Astrocyte of the cerebellum (primary cell): ENCODE results near the gene TNFRSF18.

Source experiments
- DNase-seq: peaks from one replicate; pipeline ENCODE4 v3.0.0-alpha.2; 2011; ENCODE audit warnings: low read depth
- H3K4me3 ChIP-seq: 2 replicates; pipeline ENCODE4 v1.5.1; 2011; ENCODE audit warnings: mild to moderate bottlenecking, low read depth, low read length, moderate library complexity
- CTCF ChIP-seq: IDR thresholded peaks from 2 replicates; pipeline ENCODE4 v1.5.1; 2012; ENCODE audit warnings: low read length, low read depth, moderate library complexity, mild to moderate bottlenecking; ENCODE audit errors: missing control alignments
- in situ Hi-C: cut with HindIII; loops from 2 replicates; pipeline ENCODE4 v1.10.0; 2017; ENCODE audit warnings: low sequenced_read_pairs

The TNFRSF18 gene

GRCh38 chr1:1240348-1240732 is 33.9 kb upstream of the TNFRSF18 start:
- in situ Hi-C loops = no loop called here
- H3K4me3 ChIP-seq = no peak overlapping the region
- DNase-seq = no peak
- no peak for TF ChIP-seq CTCF

DNA sequence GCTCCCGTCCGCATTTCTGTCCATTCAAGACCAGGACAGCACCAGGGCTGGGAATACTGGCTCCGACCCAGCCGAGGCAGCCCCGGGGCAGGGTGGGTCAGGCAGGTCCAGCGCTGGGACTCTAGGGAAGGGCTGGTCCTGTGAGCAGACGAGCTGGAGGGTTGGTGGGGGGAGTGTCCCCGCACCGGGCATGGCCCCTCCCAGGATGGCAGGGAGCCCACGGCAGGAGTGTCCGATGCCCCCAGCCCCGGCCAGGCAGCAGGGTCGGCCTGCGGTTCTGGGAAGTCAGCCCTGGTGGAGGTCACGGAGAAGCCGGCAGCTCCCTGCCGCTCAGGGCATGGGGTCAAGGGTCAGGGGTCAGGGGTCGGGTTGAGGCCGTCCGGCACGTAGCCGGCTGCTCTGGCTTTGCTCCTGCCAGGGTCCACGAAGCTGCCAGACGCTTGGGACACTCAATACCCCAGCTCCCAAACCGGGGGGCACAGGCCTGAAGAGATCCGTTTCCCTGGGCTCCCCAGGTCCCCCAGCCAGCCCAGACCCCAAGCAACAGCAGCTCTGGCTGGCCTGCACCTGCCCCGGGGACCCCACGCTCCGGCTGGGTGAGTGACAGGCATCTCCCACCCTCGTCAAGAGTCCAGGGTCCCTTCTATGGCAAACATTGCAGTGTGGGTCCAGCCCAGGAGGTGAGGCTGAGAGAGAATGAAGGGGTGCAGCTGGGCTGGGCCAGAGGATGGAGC is 33.4 kb upstream of the TNFRSF18 start:
- in situ Hi-C loops = no loop called here
- no peak for DNase-seq
- TF ChIP-seq CTCF = no peak

GRCh38 chr1:1239227-1239613 is 32.8 kb upstream of the TNFRSF18 start:
- in situ Hi-C loops = no loop called here
- no peak overlapping the region for H3K4me3 ChIP-seq
- TF ChIP-seq CTCF = no peak
- DNase-seq = no peak

More for the DNA sequence above, 33.4 kb upstream of the TNFRSF18 start:
- no peak overlapping the region for H3K4me3 ChIP-seq

DNA sequence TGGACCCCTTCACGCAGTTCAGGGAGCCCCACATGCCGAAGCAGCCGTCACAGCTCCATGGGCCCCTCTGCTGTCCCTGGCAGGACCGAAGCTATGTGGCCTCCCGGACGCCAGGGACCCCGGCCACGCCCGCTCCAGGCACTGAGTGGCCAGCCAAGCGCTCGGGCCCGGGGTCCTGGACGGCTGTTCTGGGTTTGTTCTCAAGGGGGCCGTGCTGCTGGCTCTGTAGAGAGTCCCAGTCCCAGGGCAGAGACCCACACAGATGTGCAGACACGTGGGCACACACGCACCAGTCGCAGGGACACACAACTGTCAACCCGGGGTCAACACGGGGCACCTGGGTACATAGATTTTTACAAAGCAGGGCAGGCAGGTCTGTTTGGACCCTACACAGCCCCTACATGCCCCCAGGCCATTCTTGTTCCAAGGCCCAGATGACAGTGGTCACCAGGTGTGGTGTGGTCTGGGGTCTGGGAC is 32.3 kb upstream of the TNFRSF18 start:
- TF ChIP-seq CTCF = no peak
- no peak for DNase-seq
- no peak overlapping the region for H3K4me3 ChIP-seq
- in situ Hi-C loops = no loop called here

DNA sequence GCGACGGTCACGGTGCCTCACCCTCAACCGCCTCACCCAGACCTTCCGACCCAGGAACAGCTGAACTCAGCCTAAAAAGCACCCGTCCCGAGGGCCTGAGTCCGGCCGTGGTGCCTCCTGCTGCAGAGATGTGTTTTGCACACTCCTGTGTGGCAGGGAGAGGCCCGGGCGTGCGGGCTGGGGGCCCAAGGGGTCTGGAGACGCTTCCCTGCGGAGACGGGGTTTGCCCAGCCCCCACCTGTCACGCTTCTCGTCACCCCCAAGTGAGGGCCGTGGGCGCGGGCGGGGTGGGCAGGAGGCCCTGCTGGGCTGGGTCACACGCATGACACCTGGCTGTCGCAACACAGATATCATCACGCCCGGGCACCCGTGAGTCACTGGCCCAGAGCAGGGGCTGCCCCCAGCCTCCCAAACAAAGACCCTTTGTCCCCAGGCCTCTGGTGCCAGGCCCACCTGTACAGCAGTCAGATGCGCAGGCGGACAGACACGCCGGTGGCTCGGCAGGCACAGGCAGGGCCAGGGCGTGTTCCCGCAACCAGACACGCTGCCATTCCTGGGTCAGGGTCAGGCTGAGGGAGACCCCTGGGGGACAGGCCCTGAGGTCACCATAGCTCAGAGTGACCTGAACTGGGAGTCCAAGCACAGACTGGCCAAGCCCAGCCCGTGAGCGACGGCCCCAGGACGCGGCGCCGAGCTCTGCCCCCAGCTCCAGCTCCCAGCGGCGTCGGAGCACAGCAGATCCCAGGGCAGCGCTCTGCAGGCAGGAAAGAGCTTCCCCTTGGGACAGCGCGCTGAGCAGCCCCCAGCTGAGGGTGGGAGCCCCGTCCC is 31.7 kb upstream of the TNFRSF18 start:
- DNase-seq = no peak
- in situ Hi-C loops = no loop called here
- no peak for TF ChIP-seq CTCF
- no peak overlapping the region for H3K4me3 ChIP-seq

- in situ Hi-C loops = no loop called here
- no peak overlapping the region for H3K4me3 ChIP-seq
- no peak for TF ChIP-seq CTCF
- DNase-seq = no peak
Measured at GRCh38 chr1:1236945-1237873, 30.8 kb upstream of the TNFRSF18 start.
